LNCAP (cell line): ENCODE measurements around the gene C16orf74.

Experiments
- TF ChIP-seq, protein P1 (sequence below): fragments of 450-650 bp; IDR thresholded peaks from 2 replicates; pipeline ENCODE4 v1.5.1; 2017; ENCODE audit warnings: mild to moderate bottlenecking

Gene C16orf74

DNA sequence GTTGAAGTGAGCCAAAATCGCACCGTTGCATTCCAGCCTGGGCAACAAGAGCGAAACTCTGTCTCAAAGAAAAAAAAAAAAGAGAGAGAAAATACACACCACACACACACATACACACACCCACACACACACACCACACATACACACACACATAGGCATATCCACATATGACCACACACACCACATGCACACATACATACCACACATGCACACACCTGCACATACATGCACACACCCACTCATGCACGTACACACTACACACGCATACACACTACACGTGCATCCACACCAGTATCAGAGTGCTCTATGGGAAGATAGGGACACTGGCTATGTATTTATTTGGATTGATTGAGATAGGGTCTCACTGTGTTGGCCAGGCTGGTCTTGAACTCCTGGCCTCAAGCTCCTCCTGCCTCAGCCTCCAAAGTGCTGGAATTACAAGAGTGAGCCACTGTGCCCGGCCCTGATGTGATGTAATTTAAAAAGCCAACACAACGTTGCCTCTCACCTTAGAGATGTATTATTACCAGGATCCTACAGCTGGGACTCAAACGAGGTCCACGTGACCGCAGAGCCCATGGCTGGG, 44.4 kb downstream of the C16orf74 start:
- TF ChIP-seq, protein P1, sequence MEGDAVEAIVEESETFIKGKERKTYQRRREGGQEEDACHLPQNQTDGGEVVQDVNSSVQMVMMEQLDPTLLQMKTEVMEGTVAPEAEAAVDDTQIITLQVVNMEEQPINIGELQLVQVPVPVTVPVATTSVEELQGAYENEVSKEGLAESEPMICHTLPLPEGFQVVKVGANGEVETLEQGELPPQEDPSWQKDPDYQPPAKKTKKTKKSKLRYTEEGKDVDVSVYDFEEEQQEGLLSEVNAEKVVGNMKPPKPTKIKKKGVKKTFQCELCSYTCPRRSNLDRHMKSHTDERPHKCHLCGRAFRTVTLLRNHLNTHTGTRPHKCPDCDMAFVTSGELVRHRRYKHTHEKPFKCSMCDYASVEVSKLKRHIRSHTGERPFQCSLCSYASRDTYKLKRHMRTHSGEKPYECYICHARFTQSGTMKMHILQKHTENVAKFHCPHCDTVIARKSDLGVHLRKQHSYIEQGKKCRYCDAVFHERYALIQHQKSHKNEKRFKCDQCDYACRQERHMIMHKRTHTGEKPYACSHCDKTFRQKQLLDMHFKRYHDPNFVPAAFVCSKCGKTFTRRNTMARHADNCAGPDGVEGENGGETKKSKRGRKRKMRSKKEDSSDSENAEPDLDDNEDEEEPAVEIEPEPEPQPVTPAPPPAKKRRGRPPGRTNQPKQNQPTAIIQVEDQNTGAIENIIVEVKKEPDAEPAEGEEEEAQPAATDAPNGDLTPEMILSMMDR, result no peak

DNA sequence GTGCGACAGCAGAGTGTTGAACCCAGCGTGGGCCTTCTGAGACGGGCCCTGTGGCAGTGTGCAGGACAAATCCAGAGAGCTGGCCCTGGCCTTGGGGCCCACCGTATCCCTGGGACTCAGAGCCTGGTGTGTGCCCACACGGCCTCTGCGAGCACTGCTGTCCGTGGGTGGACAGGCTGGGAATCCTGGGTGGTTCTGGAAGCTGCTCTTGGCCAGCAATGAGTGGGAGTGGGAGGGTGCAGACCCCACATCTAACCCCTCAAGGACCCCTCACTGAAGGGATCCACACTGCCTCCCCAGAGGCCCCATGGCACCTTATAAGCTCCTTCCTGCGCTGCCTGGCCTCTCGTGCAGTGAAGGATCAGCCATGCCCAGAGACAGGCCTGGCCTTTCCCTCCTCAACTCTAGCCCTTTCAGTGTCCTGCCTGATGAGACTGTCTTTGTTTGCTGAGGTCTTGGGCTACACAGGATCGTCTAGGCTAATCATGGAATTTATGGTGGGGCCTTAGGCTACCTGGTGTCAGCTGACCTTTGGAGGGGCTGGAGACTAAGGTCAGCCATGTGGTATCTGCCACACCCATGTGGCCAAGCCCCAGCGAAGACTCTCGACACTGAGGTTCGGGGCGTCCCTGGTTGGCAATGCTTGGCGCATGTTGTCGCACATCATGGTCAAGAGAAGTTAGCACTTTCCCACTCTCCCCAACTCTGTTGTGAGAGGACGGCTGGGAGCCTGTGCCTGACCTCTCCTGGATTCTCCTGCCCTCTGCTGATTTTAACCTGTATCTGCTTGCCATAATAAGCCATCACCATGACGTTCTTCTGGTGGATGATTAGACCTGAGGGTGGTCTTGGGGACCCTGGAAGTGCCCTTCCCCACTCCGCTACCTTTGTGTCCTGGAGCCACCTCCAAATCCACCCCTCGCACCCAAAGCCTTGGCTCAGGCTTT, 45.7 kb downstream of the C16orf74 start:
- TF ChIP-seq, protein P1, result no peak

DNA sequence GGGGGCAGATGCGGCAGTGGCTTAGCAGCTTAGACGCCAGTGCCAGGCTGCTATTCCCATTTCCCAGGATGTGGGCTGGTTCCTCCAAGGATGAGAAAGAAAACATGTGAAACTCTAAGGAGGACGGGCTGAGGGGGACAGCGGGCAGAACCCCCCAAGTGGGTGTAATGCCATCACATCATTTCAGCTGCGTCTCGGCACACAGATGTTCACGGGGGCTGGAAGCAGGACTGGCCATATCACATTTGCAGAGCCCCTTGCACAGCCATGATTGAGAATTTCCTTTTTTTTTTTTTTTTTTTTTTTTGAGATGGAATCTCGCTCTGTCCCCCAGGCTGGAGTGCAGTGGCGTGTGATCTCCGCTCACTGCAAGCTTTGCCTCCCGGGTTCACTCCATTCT, 46.9 kb downstream of the C16orf74 start:
- TF ChIP-seq, protein P1, result no peak

GRCh38 chr16:85699628-85700027, 51.3 kb downstream of the C16orf74 start:
- TF ChIP-seq, protein P1, result no peak

GRCh38 chr16:85698935-85699558, 51.8 kb downstream of the C16orf74 start:
- TF ChIP-seq, protein P1, result no peak

DNA sequence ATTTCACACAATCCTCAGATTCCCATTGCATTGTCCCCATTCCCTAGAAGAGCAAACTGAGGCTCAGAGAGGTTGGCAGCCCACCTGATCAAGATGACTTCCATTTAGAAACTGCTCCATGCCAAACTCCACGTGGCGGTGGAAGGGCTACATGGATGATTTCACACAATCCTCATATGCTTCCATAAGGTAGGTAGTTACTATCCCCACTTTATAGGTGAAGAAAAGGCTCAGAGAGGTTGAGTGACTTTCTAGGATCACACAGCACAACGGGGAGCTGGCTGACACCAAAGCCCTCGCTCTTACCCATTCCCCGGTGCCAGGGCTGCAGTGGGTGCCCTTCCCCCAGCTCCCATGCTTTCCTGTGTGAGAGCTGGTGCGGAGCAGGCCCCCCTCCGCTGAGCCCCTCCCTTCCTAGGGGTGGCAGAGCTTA, 52.4 kb downstream of the C16orf74 start:
- TF ChIP-seq, protein P1, result no peak

DNA sequence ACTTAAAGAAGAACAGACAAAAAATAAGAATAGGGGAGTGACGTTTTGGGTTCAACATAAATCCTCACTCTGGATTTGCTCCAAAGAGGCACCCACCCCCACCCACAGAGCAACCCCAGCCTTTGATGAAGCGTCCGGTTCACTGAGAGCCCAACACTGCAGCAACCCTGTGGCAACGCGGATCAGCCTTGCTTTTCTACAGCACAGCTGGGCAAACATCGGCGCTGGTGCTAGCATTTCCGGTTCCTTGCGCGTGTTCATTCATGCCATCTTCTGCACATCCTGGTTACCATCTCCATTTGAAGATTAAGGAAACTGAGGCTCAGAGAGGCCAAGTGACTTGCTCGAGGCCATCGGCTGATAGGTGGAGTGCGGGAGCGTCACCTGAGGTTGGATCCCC, 53.5 kb downstream of the C16orf74 start:
- TF ChIP-seq, protein P1, result no peak
